ENCODE data around the gene TSPAN12. TPM values are rescaled to one million over a fixed set of nuclear protein-coding genes. Genes with fewer than 3 reads are reported as not detected.
"Not testable (repeated sequence)": the region's sequence is repeated elsewhere in the genome, so short reads cannot be mapped to it uniquely, and the experiment has no call there.

The TSPAN12 gene
- total RNA-seq, 1 donor from 2014 or later, result 25.3 TPM

DNA sequence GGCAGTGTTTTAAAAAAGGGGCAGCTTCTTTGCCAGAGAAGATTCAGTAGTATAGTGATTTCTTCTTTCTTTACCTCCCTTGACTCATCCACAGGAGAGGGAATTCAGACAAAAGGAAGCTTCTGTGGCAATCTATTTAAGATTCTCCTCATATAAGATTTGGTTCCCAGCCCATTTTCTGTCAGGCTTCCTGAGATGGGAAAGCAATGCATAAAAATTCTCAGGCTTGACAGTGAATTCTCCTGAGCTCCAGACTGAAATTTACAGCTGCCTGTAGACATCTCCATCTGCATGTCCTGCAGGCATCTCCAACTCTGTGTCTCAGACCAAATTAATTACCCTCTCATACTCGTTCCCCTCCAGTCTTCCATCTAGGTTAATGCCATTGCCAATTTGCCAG is 72.8 kb downstream of the TSPAN12 start:
- H3K36me3 Mint-ChIP-seq (ENCODE audit: insufficient read depth), result peaks cover 4% of the 10 kb centered on the region
- TF ChIP-seq, protein P1, sequence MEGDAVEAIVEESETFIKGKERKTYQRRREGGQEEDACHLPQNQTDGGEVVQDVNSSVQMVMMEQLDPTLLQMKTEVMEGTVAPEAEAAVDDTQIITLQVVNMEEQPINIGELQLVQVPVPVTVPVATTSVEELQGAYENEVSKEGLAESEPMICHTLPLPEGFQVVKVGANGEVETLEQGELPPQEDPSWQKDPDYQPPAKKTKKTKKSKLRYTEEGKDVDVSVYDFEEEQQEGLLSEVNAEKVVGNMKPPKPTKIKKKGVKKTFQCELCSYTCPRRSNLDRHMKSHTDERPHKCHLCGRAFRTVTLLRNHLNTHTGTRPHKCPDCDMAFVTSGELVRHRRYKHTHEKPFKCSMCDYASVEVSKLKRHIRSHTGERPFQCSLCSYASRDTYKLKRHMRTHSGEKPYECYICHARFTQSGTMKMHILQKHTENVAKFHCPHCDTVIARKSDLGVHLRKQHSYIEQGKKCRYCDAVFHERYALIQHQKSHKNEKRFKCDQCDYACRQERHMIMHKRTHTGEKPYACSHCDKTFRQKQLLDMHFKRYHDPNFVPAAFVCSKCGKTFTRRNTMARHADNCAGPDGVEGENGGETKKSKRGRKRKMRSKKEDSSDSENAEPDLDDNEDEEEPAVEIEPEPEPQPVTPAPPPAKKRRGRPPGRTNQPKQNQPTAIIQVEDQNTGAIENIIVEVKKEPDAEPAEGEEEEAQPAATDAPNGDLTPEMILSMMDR (IDR thresholded peaks at IDR 0.05; ENCODE audit: unreplicated experiment), result no peak
- no peak overlapping the region for H3K27ac Mint-ChIP-seq
- no peaks in the 10 kb centered on the region for H3K27me3 Mint-ChIP-seq
- H3K9me3 Mint-ChIP-seq (ENCODE audit: low read depth), result no peaks in the 10 kb centered on the region
- no peak for DNase-seq (ENCODE audit: low spot score, unreplicated experiment)
- H3K4me1 Mint-ChIP-seq (ENCODE audit: low read depth), result no peaks in the 10 kb centered on the region
- no peak overlapping the region for H3K4me3 Mint-ChIP-seq (ENCODE audit: low read depth)

DNA sequence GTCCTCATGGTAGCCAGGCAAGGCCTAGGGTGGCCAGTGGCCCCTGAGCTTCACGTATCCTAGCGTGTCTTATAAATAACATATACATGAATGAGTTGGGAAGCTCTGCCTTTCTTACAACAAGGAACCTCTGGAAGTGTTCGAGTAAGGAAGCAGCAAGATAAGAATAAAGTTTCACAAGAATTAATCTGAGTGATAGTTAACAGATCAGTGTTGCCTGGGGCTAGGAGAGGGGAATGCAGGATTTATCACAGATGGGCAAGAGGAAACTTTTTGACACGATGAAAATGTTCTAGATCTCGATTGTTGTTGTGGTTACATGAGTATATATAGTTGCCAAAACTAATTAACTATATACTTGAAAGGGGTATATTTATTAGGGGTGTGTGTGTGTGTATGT is 74.2 kb downstream of the TSPAN12 start:
- no peaks in the 10 kb centered on the region for H3K4me1 Mint-ChIP-seq (ENCODE audit: low read depth)
- no peaks in the 10 kb centered on the region for H3K27me3 Mint-ChIP-seq
- TF ChIP-seq, protein P1 (IDR thresholded peaks at IDR 0.05; ENCODE audit: unreplicated experiment), result no peak
- no peaks in the 10 kb centered on the region for H3K9me3 Mint-ChIP-seq (ENCODE audit: low read depth)
- peaks cover 2% of the 10 kb centered on the region for H3K36me3 Mint-ChIP-seq (ENCODE audit: insufficient read depth)
- no peak overlapping the region for H3K27ac Mint-ChIP-seq
- H3K4me3 Mint-ChIP-seq (ENCODE audit: low read depth), result no peak overlapping the region
- DNase-seq (ENCODE audit: low spot score, unreplicated experiment), result no peak

DNA sequence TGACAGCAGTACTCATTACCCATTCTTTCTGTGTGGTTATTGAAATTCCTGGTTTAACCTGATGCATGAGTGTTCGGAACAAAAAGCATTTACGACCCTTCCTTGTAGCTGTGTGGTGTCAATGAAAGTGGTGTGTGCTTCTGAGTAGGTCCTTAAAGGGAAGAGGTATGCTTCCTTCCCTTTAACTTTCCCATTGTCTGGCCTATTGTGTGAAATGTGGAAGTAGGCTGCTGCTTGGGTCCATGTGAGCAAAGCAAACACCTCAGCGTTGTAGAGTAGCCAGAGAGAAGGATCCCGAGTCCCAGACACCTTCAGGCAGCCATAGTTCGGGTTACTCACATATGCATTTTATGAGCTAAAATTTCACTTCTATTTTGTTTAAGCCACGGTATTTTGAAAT is 74.7 kb downstream of the TSPAN12 start:
- Mint-ChIP-seq H3K9me3 (ENCODE audit: low read depth) (no peaks in the 10 kb centered on the region), H3K4me1 (ENCODE audit: low read depth) (no peaks in the 10 kb centered on the region), H3K27me3 (no peaks in the 10 kb centered on the region), H3K27ac (no peak overlapping the region), H3K36me3 (ENCODE audit: insufficient read depth) (no peaks in the 10 kb centered on the region), H3K4me3 (ENCODE audit: low read depth) (no peak overlapping the region)
- no peak for DNase-seq (ENCODE audit: low spot score, unreplicated experiment)
- TF ChIP-seq, protein P1 (IDR thresholded peaks at IDR 0.05; ENCODE audit: unreplicated experiment), result no peak

DNA sequence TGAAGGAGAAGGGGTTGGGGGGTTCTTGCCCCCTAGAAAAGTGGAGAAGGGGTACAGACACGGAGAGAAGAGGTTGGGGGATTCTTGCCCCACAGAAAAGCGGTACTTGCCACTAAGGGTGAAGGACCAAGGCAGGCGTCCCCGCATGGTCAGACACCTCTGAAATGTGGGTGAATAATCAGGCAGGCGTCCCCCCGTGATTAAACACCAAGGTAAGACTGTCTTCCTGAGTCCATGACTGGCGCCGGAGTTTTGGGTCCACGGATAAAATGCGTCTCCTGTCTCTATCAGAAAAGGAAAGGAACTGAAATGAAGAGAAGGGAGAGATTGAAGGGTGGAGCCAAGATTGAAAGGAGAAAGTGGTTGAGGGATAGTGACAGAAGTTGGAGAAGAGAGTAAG is 76.0 kb downstream of the TSPAN12 start:
- not testable (repeated sequence) for H3K4me3 Mint-ChIP-seq (ENCODE audit: low read depth); H3K9me3 Mint-ChIP-seq (ENCODE audit: low read depth); H3K27me3 Mint-ChIP-seq; H3K36me3 Mint-ChIP-seq (ENCODE audit: insufficient read depth); DNase-seq (ENCODE audit: low spot score, unreplicated experiment); H3K4me1 Mint-ChIP-seq (ENCODE audit: low read depth); H3K27ac Mint-ChIP-seq

DNA sequence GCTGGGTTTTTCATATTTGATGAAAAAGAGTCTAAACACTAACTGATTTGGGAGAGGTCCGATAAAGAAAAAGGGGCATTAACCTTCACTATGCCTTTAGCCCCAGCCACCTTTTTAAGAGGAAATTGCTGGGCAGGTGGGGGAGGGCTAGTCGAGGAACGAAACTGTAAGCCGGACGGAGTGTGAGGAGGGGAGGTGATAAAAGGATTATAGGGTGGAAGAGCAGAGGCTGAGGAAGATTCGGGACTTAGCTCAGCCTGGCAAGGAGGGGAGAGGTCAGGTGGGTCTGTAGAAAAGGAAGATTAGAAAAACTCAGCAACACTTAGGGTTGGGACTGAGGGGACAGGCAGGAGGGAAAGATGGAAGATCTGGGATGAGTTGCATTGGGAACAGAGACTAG is 77.0 kb downstream of the TSPAN12 start:
- Mint-ChIP-seq H3K4me3 (ENCODE audit: low read depth) (no peak overlapping the region), H3K9me3 (ENCODE audit: low read depth) (no peaks in the 10 kb centered on the region), H3K27me3 (no peaks in the 10 kb centered on the region), H3K36me3 (ENCODE audit: insufficient read depth) (no peaks in the 10 kb centered on the region), H3K4me1 (ENCODE audit: low read depth) (no peaks in the 10 kb centered on the region), H3K27ac (no peak overlapping the region)
- TF ChIP-seq, protein P1 (IDR thresholded peaks at IDR 0.05; ENCODE audit: unreplicated experiment), result no peak
- no peak for DNase-seq (ENCODE audit: low spot score, unreplicated experiment)

DNA sequence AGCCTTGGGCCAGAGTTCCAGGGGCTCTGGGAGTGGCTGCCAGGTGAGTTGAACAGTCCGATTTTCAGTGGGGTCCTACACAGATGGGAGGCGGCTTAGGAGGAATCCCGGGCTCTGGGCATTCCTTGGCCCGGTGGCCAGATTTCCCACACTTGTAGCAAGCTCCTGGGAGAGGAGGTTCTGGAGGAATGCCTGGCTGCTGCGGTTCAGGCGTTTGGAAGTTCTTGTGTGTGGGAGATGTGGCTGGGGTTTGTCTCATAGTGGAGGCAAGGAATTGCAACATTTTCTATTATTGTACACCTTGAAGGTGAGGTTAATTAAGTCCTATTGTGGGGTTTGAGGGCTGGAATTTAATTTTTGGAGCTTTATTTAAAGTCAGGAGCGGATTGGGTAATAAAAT is 77.5 kb downstream of the TSPAN12 start:
- not testable (repeated sequence) for H3K4me3 Mint-ChIP-seq (ENCODE audit: low read depth); DNase-seq (ENCODE audit: low spot score, unreplicated experiment); H3K27ac Mint-ChIP-seq; H3K36me3 Mint-ChIP-seq (ENCODE audit: insufficient read depth); H3K9me3 Mint-ChIP-seq (ENCODE audit: low read depth); H3K4me1 Mint-ChIP-seq (ENCODE audit: low read depth); H3K27me3 Mint-ChIP-seq

DNA sequence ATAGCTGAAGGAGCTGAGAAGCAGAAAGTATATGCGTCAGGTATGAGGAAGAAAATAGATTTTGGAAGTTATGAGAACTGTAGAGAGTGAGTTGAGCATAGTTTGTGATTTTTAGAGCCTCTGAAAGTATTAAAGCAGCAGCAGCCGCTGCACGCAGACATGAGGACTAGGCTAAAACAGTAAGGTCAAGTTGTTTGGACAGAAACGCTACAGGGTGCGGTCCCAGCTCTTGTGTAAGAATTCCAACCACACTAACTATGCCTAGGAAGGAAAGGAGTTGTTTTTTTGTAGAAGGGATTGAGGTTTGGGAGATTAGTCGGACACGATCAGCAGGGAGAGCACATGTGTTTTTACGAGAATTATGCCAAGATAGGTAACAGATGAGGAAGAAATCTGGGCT is 78.9 kb downstream of the TSPAN12 start:
- not testable (repeated sequence) for H3K4me1 Mint-ChIP-seq (ENCODE audit: low read depth); H3K27ac Mint-ChIP-seq

More for the DNA sequence above, 78.9 kb downstream of the TSPAN12 start:
- H3K9me3 Mint-ChIP-seq (ENCODE audit: low read depth); H3K4me3 Mint-ChIP-seq (ENCODE audit: low read depth); DNase-seq (ENCODE audit: low spot score, unreplicated experiment); H3K36me3 Mint-ChIP-seq (ENCODE audit: insufficient read depth); H3K27me3 Mint-ChIP-seq: not testable (repeated sequence)
